Measurements from ENCODE around the gene HDAC4. TPM values are rescaled to one million over a fixed set of nuclear protein-coding genes. Genes with fewer than 3 reads are reported as not detected.

HDAC4 gene
- total RNA-seq, 1 donor from 2014 or later = 11.8 TPM

DNA sequence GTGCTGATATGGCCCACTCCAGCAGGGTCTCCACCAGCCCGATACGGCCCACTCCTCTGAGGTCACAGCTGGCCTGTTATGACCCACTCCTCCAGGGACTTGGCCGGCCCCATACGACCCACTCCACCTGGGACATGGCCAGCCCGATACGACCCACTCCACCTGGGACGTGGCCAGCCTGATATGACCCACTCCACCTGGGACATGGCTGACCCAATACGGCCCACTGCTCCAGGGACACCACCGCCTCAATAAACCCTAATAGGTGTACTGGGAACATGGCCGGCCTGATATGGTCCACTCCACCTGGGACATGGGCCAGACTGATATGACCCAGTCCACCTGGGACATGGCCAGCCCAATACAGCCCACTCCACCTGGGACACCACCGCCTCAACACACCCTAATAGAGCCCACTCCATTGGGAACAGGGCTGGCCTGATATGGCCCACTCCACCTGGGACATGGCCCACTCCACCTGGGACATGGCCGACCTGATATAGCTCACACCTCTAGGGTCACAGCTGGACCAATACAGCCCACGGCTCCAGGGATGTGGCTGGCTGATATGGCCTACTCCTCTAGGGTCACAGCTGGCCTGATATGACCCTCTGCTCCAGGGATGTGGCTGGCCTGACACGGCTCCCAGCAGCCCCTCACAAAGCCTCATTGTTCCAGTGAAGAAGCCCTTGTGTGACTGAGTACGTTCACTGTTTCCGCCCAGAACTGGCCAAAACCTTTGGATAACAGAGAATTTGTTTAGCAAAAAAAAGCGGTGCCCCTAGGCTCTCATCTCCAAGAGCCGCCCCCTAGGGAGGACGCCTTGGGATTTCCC is 245.6 kb downstream of the HDAC4 start:
- H3K4me3 Mint-ChIP-seq (ENCODE audit: unreplicated experiment) = no peak overlapping the region
- Histone ChIP-seq H3K79me2 (ENCODE audit: insufficient read depth, low read length) (no peaks in the 10 kb centered on the region), H3K4me1 (ENCODE audit: insufficient read depth, low read length) (no peaks in the 10 kb centered on the region), H3K9me3 (ENCODE audit: insufficient read depth, low read depth, low read length) (no peaks in the 10 kb centered on the region), H4K20me1 (ENCODE audit: insufficient read depth, low read length) (no peaks in the 10 kb centered on the region), H2AFZ (ENCODE audit: low read depth, low read length) (no peak overlapping the region), H3K9ac (ENCODE audit: low read length) (no peak overlapping the region), H3K4me2 (ENCODE audit: low read length) (no peak overlapping the region), H3K27me3 (ENCODE audit: insufficient read depth, low read length) (no peaks in the 10 kb centered on the region), H3K36me3 (ENCODE audit: insufficient read depth, low read length) (no peaks in the 10 kb centered on the region), H3K27ac (ENCODE audit: low read depth, low read length) (no peak overlapping the region), H3K4me3 (ENCODE audit: insufficient read depth, low read depth, low read length) (no peak overlapping the region)
- H3K27me3 Mint-ChIP-seq (ENCODE audit: low read depth, unreplicated experiment) = peaks cover 2% of the 10 kb centered on the region
- no peak overlapping the region for H3K27ac Mint-ChIP-seq (ENCODE audit: unreplicated experiment)
- FAIRE-seq (no peak), DNase-seq (ENCODE audit: low read depth) (no peak)
- H3K9me3 Mint-ChIP-seq (ENCODE audit: unreplicated experiment) = no peaks in the 10 kb centered on the region
- no peaks in the 10 kb centered on the region for H3K4me1 Mint-ChIP-seq (ENCODE audit: low read depth, unreplicated experiment)
- TF ChIP-seq EZH2 (IDR thresholded peaks at IDR 0.05; ENCODE audit: insufficient read depth, low read length) = no peak
- TF ChIP-seq, protein P1, sequence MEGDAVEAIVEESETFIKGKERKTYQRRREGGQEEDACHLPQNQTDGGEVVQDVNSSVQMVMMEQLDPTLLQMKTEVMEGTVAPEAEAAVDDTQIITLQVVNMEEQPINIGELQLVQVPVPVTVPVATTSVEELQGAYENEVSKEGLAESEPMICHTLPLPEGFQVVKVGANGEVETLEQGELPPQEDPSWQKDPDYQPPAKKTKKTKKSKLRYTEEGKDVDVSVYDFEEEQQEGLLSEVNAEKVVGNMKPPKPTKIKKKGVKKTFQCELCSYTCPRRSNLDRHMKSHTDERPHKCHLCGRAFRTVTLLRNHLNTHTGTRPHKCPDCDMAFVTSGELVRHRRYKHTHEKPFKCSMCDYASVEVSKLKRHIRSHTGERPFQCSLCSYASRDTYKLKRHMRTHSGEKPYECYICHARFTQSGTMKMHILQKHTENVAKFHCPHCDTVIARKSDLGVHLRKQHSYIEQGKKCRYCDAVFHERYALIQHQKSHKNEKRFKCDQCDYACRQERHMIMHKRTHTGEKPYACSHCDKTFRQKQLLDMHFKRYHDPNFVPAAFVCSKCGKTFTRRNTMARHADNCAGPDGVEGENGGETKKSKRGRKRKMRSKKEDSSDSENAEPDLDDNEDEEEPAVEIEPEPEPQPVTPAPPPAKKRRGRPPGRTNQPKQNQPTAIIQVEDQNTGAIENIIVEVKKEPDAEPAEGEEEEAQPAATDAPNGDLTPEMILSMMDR (IDR thresholded peaks at IDR 0.05; ENCODE audit: insufficient read depth, low read depth, low read length) = no peak
- H3K36me3 Mint-ChIP-seq (ENCODE audit: low read depth, unreplicated experiment) = peaks cover 12% of the 10 kb centered on the region

DNA sequence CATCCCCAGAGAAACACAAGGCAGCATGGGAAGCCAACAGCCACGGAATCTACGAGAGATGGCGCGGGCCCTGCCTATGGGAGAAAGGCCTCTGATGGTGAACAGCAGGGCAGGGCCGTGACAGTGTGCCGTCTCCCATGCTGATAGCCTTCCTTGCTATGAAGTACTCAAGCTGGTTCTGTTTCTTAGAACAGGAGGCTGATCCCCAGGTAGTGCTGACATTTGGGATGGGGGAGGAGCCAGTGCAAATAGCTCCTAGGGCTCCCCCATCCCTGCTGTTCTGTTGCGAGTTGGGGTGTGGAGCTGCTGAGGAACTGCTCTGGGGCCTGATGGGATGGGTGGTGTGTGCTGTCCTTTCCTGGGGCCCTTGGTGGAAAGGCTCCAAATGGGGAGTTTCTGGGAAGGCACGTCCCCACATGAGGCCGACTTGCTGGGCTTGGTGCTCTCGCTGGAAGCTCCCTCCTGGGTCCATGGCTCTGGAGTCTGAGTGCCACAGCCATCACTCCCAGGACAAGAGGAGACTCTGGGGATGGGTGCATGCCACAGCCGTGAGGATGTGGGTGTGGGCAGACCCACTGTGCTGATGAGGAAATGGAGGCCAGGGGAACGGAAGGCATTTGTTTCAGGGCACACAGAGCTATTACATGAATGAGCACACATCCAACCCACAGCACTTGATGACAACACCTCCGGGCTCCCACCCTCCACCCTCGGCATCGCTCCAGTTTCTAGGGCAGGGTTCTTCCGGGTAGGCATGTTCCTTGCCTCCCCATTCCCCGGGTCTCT is 246.8 kb downstream of the HDAC4 start:
- H3K36me3 Mint-ChIP-seq (ENCODE audit: low read depth, unreplicated experiment) = peaks cover 12% of the 10 kb centered on the region
- no peak overlapping the region for H3K4me3 ChIP-seq (ENCODE audit: insufficient read depth, low read depth, low read length)
- H3K27ac ChIP-seq (ENCODE audit: low read depth, low read length) = no peak overlapping the region
- H3K27ac Mint-ChIP-seq (ENCODE audit: unreplicated experiment) = no peak overlapping the region
- FAIRE-seq = no peak
- H3K9ac ChIP-seq (ENCODE audit: low read length) = no peak overlapping the region
- no peak overlapping the region for H3K4me3 Mint-ChIP-seq (ENCODE audit: unreplicated experiment)
- H2AFZ ChIP-seq (ENCODE audit: low read depth, low read length) = no peak overlapping the region
- no peaks in the 10 kb centered on the region for H3K27me3 ChIP-seq (ENCODE audit: insufficient read depth, low read length)
- H3K4me1 ChIP-seq (ENCODE audit: insufficient read depth, low read length) = no peaks in the 10 kb centered on the region
- no peaks in the 10 kb centered on the region for H3K9me3 ChIP-seq (ENCODE audit: insufficient read depth, low read depth, low read length)
- H3K27me3 Mint-ChIP-seq (ENCODE audit: low read depth, unreplicated experiment) = peaks cover 2% of the 10 kb centered on the region
- no peak for TF ChIP-seq EZH2 (IDR thresholded peaks at IDR 0.05; ENCODE audit: insufficient read depth, low read length)
- TF ChIP-seq, protein P1 (IDR thresholded peaks at IDR 0.05; ENCODE audit: insufficient read depth, low read depth, low read length) = no peak
- H3K79me2 ChIP-seq (ENCODE audit: insufficient read depth, low read length) = no peaks in the 10 kb centered on the region
- DNase-seq (ENCODE audit: low read depth) = no peak
- H4K20me1 ChIP-seq (ENCODE audit: insufficient read depth, low read length) = no peaks in the 10 kb centered on the region
- no peak overlapping the region for H3K4me2 ChIP-seq (ENCODE audit: low read length)
- no peaks in the 10 kb centered on the region for H3K4me1 Mint-ChIP-seq (ENCODE audit: low read depth, unreplicated experiment)
- no peaks in the 10 kb centered on the region for H3K9me3 Mint-ChIP-seq (ENCODE audit: unreplicated experiment)
- H3K36me3 ChIP-seq (ENCODE audit: insufficient read depth, low read length) = no peaks in the 10 kb centered on the region
